Astrocyte (in vitro differentiated cells and primary cell): ENCODE data around the gene PDCD2L. TPM values are rescaled to one million over a fixed set of nuclear protein-coding genes. Genes with fewer than 3 reads are reported as not detected.
"Not testable (repeated sequence)": the region's sequence is repeated elsewhere in the genome, so short reads cannot be mapped to it uniquely, and the experiment has no call there.

ENCODE experiments used
- DNase-seq: peaks from one replicate; pipeline ENCODE4 v3.0.0-alpha.2; 2010; ENCODE audit warnings: low read depth
- FAIRE-seq: peaks from 2 replicates; lab custom pipeline; 2011; peaks lifted over from hg19 to GRCh38; lab: Jason Lieb, UNC
- H2AFZ ChIP-seq: 2 replicates; pipeline ENCODE4 v1.6.0; 2012; ENCODE audit warnings: low read depth, low read length, inconsistent platforms
- H3K27ac ChIP-seq: 2 replicates; pipeline ENCODE4 v1.5.1; 2011; ENCODE audit warnings: low read depth, low read length, inconsistent platforms
- H3K27me3 ChIP-seq: 2 replicates; pipeline ENCODE4 v1.6.0; 2011; ENCODE audit warnings: low read length, inconsistent platforms; ENCODE audit not compliant: insufficient read depth
- H3K36me3 ChIP-seq: 2 replicates; pipeline ENCODE4 v1.5.1; 2011; ENCODE audit warnings: low read length, inconsistent platforms; ENCODE audit not compliant: insufficient read depth
- H3K4me1 ChIP-seq: 2 replicates; pipeline ENCODE4 v1.5.1; 2011; ENCODE audit warnings: low read length, inconsistent platforms; ENCODE audit not compliant: insufficient read depth
- H3K4me2 ChIP-seq: 2 replicates; pipeline ENCODE4 v1.6.0; 2012; ENCODE audit warnings: low read length, inconsistent platforms
- H3K4me3 ChIP-seq: 2 replicates; pipeline ENCODE4 v1.5.1; 2011; ENCODE audit warnings: low read depth, mild to moderate bottlenecking, low read length, inconsistent platforms; ENCODE audit not compliant: insufficient read depth
- H3K79me2 ChIP-seq: 2 replicates; pipeline ENCODE4 v1.6.0; 2012; ENCODE audit warnings: mild to moderate bottlenecking, low read length, inconsistent platforms; ENCODE audit not compliant: insufficient read depth
- H3K9ac ChIP-seq: 2 replicates; pipeline ENCODE4 v1.6.0; 2012; ENCODE audit warnings: mild to moderate bottlenecking, low read length, inconsistent platforms
- H3K9me3 ChIP-seq: 2 replicates; pipeline ENCODE4 v1.5.1; 2012; ENCODE audit warnings: low read depth, mild to moderate bottlenecking, low read length, inconsistent platforms; ENCODE audit not compliant: insufficient read depth
- H4K20me1 ChIP-seq: 2 replicates; pipeline ENCODE4 v1.6.0; 2012; ENCODE audit warnings: low read length, inconsistent platforms; ENCODE audit not compliant: insufficient read depth
- H3K27ac Mint-ChIP-seq: one replicate; pipeline ENCODE4 v1.8.0; 2021; ENCODE audit warnings: mild to moderate bottlenecking, mixed read lengths; ENCODE audit not compliant: unreplicated experiment
- H3K27me3 Mint-ChIP-seq: one replicate; pipeline ENCODE4 v1.8.0; 2021; ENCODE audit warnings: low read depth, mixed read lengths; ENCODE audit not compliant: unreplicated experiment
- H3K36me3 Mint-ChIP-seq: one replicate; pipeline ENCODE4 v1.8.0; 2021; ENCODE audit warnings: low read depth, mixed read lengths; ENCODE audit not compliant: unreplicated experiment
- H3K4me1 Mint-ChIP-seq: one replicate; pipeline ENCODE4 v1.8.0; 2021; ENCODE audit warnings: low read depth, mixed read lengths; ENCODE audit not compliant: unreplicated experiment
- H3K4me3 Mint-ChIP-seq: one replicate; pipeline ENCODE4 v1.8.0; 2021; ENCODE audit warnings: mild to moderate bottlenecking, moderate library complexity, mixed read lengths; ENCODE audit not compliant: unreplicated experiment
- H3K9me3 Mint-ChIP-seq: one replicate; pipeline ENCODE4 v1.8.0; 2021; ENCODE audit warnings: mild to moderate bottlenecking, mixed read lengths; ENCODE audit not compliant: unreplicated experiment
- EZH2 ChIP-seq: IDR thresholded peaks from 2 replicates; pipeline ENCODE4 v1.6.1; 2012; ENCODE audit warnings: mild to moderate bottlenecking, low read length, inconsistent platforms; ENCODE audit not compliant: insufficient read depth
- total RNA-seq: library from RNA; stranded (reverse); gene quantifications from 2 replicates; pipeline ENCODE4 v1.2.1, GENCODE V29; 2021
- TF ChIP-seq, protein P1 (sequence below): IDR thresholded peaks from 2 replicates; pipeline ENCODE4 v1.5.1; 2011; ENCODE audit warnings: low read depth, mild to moderate bottlenecking, inconsistent platforms, low read length, moderate library complexity; ENCODE audit not compliant: insufficient read depth

PDCD2L gene
- total RNA-seq, 1 donor from 2014 or later: 12.0 TPM

DNA sequence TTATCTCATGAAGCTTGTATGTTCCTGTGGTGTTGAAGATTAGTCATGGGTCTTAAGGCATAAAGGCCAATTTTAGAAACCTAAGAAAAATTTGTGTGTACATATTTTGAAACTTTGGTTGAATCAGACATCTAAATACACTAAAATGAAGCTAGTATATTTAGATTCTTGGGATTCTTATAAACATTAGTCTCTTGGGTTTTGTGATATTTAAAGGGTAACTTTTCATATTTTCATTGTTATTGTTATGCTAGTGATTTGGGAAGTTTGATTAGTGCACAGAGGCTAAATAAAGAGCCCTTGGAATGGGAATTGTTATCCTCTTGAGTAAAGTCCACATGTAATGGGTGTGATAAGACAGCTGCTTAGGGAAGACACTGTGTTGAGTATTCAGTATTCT, 48.5 kb downstream of the PDCD2L start:
- peaks cover 40% of the 10 kb centered on the region for H3K79me2 ChIP-seq
- no peaks in the 10 kb centered on the region for H3K27me3 Mint-ChIP-seq
- H3K4me1 Mint-ChIP-seq: no peaks in the 10 kb centered on the region
- H3K9ac ChIP-seq: no peak overlapping the region
- H3K27ac ChIP-seq: no peak overlapping the region
- no peak overlapping the region for H3K27ac Mint-ChIP-seq
- DNase-seq (no peak), FAIRE-seq (no peak)
- no peaks in the 10 kb centered on the region for H3K4me1 ChIP-seq
- H3K9me3 Mint-ChIP-seq: no peaks in the 10 kb centered on the region
- peaks cover 55% of the 10 kb centered on the region for H3K36me3 ChIP-seq
- H3K9me3 ChIP-seq: no peaks in the 10 kb centered on the region
- H3K4me3 Mint-ChIP-seq: no peak overlapping the region
- H2AFZ ChIP-seq: no peak overlapping the region
- no peaks in the 10 kb centered on the region for H3K27me3 ChIP-seq
- peaks cover 8% of the 10 kb centered on the region for H3K36me3 Mint-ChIP-seq
- H3K4me2 ChIP-seq: no peak overlapping the region
- TF ChIP-seq, protein P1, sequence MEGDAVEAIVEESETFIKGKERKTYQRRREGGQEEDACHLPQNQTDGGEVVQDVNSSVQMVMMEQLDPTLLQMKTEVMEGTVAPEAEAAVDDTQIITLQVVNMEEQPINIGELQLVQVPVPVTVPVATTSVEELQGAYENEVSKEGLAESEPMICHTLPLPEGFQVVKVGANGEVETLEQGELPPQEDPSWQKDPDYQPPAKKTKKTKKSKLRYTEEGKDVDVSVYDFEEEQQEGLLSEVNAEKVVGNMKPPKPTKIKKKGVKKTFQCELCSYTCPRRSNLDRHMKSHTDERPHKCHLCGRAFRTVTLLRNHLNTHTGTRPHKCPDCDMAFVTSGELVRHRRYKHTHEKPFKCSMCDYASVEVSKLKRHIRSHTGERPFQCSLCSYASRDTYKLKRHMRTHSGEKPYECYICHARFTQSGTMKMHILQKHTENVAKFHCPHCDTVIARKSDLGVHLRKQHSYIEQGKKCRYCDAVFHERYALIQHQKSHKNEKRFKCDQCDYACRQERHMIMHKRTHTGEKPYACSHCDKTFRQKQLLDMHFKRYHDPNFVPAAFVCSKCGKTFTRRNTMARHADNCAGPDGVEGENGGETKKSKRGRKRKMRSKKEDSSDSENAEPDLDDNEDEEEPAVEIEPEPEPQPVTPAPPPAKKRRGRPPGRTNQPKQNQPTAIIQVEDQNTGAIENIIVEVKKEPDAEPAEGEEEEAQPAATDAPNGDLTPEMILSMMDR: no peak
- TF ChIP-seq EZH2: no peak
- peaks cover 52% of the 10 kb centered on the region for H4K20me1 ChIP-seq
- no peak overlapping the region for H3K4me3 ChIP-seq

DNA sequence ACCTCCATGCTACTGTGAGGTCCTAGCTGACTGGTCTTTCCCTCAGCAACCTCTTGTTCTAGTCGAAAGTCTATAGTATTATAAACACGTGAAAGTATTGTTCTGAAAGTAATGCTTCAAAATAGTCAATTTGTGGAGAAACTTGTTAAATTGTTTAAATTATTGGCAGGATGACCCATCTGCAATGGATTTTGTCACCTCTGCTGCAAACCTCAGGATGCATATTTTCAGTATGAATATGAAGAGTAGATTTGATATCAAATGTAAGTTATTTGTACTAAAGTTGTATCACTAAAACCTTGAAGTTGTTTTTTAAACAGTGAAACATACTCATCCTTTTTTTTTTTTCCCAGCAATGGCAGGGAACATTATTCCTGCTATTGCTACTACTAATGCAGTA, 49.9 kb downstream of the PDCD2L start:
- Histone ChIP-seq H3K9ac (no peak overlapping the region), H3K9me3 (no peaks in the 10 kb centered on the region), H3K36me3 (peaks cover 50% of the 10 kb centered on the region), H3K79me2 (peaks cover 47% of the 10 kb centered on the region), H3K27ac (no peak overlapping the region), H4K20me1 (peaks cover 53% of the 10 kb centered on the region), H3K4me2 (no peak overlapping the region), H3K27me3 (no peaks in the 10 kb centered on the region), H3K4me3 (no peak overlapping the region), H3K4me1 (no peaks in the 10 kb centered on the region), H2AFZ (no peak overlapping the region)
- TF ChIP-seq, protein P1: no peak
- no peak for TF ChIP-seq EZH2
- Mint-ChIP-seq H3K27me3 (no peaks in the 10 kb centered on the region), H3K4me1 (no peaks in the 10 kb centered on the region), H3K4me3 (no peak overlapping the region), H3K36me3 (peaks cover 6% of the 10 kb centered on the region), H3K27ac (no peak overlapping the region), H3K9me3 (no peaks in the 10 kb centered on the region)
- DNase-seq (no peak), FAIRE-seq (peak; percentile 84)

DNA sequence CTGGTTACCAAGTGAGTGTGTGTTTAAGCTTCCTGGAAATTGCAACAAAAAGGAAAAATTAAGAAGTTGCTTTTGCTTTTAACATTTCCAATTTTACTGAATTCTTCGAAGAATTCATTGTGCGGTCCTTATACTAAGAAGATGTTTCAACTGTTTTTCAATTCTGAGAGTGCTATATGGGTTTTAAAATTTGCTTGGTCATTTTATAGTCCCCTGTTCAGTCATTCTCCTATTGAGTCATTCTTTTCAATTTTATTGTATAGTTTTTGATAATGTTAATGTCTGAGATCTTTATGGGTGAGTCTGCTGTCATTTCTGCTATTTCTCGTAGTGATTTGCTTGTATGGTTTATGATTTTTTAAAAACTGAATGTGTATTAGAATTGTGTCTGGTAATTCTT, 50.5 kb downstream of the PDCD2L start:
- no peaks in the 10 kb centered on the region for H3K9me3 ChIP-seq
- H3K4me3 Mint-ChIP-seq: no peak overlapping the region
- H2AFZ ChIP-seq: no peak overlapping the region
- peaks cover 57% of the 10 kb centered on the region for H4K20me1 ChIP-seq
- H3K79me2 ChIP-seq: peaks cover 53% of the 10 kb centered on the region
- no peak overlapping the region for H3K4me2 ChIP-seq
- H3K36me3 Mint-ChIP-seq: peaks cover 3% of the 10 kb centered on the region
- H3K4me1 ChIP-seq: no peaks in the 10 kb centered on the region
- H3K4me1 Mint-ChIP-seq: no peaks in the 10 kb centered on the region
- no peak overlapping the region for H3K27ac ChIP-seq
- FAIRE-seq (no peak), DNase-seq (no peak)
- H3K9me3 Mint-ChIP-seq: no peaks in the 10 kb centered on the region
- peaks cover 53% of the 10 kb centered on the region for H3K36me3 ChIP-seq
- H3K4me3 ChIP-seq: no peak overlapping the region
- H3K27me3 ChIP-seq: no peaks in the 10 kb centered on the region
- TF ChIP-seq EZH2: no peak
- TF ChIP-seq, protein P1: no peak
- H3K9ac ChIP-seq: no peak overlapping the region
- no peaks in the 10 kb centered on the region for H3K27me3 Mint-ChIP-seq
- H3K27ac Mint-ChIP-seq: no peak overlapping the region

DNA sequence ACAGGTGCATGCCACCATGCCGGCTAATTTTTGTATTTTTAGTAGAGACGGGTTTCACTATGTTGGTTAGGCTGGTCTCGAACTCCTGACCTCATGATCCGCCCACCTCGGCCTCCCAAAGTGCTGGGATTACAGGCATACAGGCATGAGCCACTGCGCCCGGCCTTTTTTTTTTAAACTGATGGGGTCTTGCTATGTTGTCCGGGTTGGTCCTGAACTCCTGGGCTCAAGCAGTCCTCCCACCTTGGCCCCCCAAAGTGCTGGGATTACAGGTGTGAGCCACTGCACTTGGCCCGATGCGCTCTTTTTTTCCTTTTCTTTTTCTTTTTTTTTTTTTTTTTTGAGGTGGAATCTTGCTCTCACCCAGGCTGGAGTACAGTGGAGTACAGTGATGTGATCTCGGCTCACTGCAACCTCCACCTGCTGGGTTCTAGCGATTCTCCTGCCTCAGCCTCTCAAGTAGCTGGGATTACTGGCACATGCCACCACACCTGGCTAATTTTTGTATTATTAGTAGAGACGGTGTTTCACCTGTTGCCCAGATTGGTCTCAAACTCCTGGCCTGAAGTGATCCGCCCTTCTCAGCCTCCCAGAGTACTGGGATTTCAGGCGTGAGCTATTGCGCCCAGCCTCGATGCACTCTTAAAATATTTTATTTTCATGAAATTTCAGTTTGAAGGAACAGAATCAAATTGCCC, 51.7 kb downstream of the PDCD2L start:
- not testable (repeated sequence) for FAIRE-seq, H3K4me2 ChIP-seq, H3K27me3 Mint-ChIP-seq, H3K4me3 ChIP-seq, H3K27ac ChIP-seq, H3K36me3 Mint-ChIP-seq, H3K27me3 ChIP-seq, H3K4me1 Mint-ChIP-seq, H3K9me3 Mint-ChIP-seq, H3K27ac Mint-ChIP-seq, H3K4me3 Mint-ChIP-seq, H3K9me3 ChIP-seq, H2AFZ ChIP-seq, H3K4me1 ChIP-seq, DNase-seq, H3K9ac ChIP-seq
- H3K79me2 ChIP-seq: peaks cover 63% of the 10 kb centered on the region
- H4K20me1 ChIP-seq: peaks cover 54% of the 10 kb centered on the region
- H3K36me3 ChIP-seq: peaks cover 56% of the 10 kb centered on the region
